Uterus (tissue), 4 donors: ENCODE measurements around the gene DXO. TPM values are rescaled to one million over a fixed set of nuclear protein-coding genes. Genes with fewer than 3 reads are reported as not detected.
"Not testable (repeated sequence)": the region's sequence is repeated elsewhere in the genome, so short reads cannot be mapped to it uniquely, and the experiment has no call there.

ENCODE experiments used
- DNase-seq, 2 donors: peaks; one replicate each; pipeline ENCODE4 v3.0.0-alpha.2; 2019 to 2020
- H3K27ac ChIP-seq, 2 donors: fragments of 200-600 bp; sonication (generic); 1 replicate in 1 of 2; 2 replicates in 1 of 2; pipeline ENCODE4 v1.5.1; 2016 to 2018
- H3K27me3 ChIP-seq, 2 donors: fragments of 200-600 bp; sonication (generic); one replicate each; pipeline ENCODE4 v1.5.1; 2018 to 2019; ENCODE audit warnings: control low read depth in 1 of 2
- H3K36me3 ChIP-seq, 2 donors: fragments of 200-600 bp; sonication (generic); one replicate each; pipeline ENCODE4 v1.5.1; 2019; ENCODE audit warnings: control low read depth in 1 of 2
- H3K4me1 ChIP-seq, 2 donors: fragments of 200-600 bp; sonication (generic); one replicate each; pipeline ENCODE4 v1.5.1; 2018 to 2019; ENCODE audit warnings: control low read depth in 1 of 2
- H3K4me3 ChIP-seq, 2 donors: fragments of 200-600 bp; sonication (generic); 1 replicate in 1 of 2; 2 replicates in 1 of 2; pipeline ENCODE4 v1.5.1; 2018 to 2019; ENCODE audit warnings: mild to moderate bottlenecking in 1 of 2
- H3K9me3 ChIP-seq, 2 donors: fragments of 200-600 bp; sonication (generic); one replicate each; pipeline ENCODE4 v1.5.1; 2019; ENCODE audit warnings: control low read depth in 1 of 2
- POLR2A ChIP-seq, 2 donors: fragments of 450-650 bp; IDR thresholded peaks; one replicate each; pipeline ENCODE4 v1.6.1; 2016; ENCODE audit warnings: antibody characterized with exemption in 2 of 2, mild to moderate bottlenecking in 1 of 2, moderate library complexity in 1 of 2
- intact Hi-C: fragments of 100-400 bp; cut with DNase I; formaldehyde crosslinking; loops from one replicate; pipeline ENCODE4 v1.15.1; 2023; ENCODE audit warnings: low total_unique reads
- total RNA-seq, 4 donors: library from RNA; depleted of rRNA in 3 of 4; stranded (reverse); fragments of >200 nt in 3 of 4; gene quantifications; one replicate each; pipeline versions ENCODE4 v1.1.0 to v1.2.4, GENCODE V29; 2014 to 2023
- TF ChIP-seq, protein P1 (sequence below), 4 experiments: fragments of 200-600 bp in 2 of 4; fragments of 450-650 bp in 2 of 4; sonication (generic) in 2 of 4; IDR thresholded peaks; one replicate each; pipeline ENCODE4 v1.5.1; 2016 to 2019; ENCODE audit warnings: antibody characterized with exemption in 4 of 4, mild to moderate bottlenecking in 2 of 4, moderate library complexity in 1 of 4
- donor health status: DM: yes; HTN: yes; CAD: no.

DXO gene
- 10 to 100 TPM in 3 of 4 donors, 1 to 10 TPM in 1; 10.0 to 36.6 (median 14.7) TPM for total RNA-seq

DNA sequence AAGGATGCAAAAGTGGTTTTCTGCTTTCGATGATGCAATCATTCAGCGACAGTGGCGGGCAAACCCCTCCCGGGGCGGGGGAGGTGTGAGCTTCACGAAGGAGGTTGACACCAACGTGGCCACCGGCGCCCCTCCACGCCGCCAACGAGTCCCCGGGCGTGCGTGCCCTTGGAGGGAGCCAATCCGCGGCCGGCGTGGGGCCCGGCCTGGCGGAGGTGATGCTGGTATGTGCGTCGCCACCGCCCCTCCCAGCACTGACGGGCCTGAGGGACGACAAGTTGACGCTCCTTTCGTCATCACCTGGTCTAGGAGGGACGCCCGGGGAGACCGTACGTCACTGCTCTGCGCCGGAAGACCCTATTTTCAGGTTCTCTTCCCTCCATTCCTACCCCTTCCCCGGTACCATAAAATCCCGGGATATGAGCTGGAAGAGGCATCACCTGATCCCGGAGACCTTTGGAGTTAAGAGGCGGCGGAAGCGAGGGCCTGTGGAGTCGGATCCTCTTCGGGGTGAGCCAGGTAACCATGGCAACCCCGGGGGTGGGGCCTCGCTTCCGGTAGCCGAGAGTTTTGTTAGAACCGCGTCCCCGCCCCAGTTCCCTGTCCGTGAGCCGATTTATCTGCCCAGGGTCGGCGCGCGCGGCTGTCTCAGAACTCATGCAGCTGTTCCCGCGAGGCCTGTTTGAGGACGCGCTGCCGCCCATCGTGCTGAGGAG lies at the start of gene DXO:
Gene DXO (minus strand): TSS at position 146 of the 716 bp plus-strand sequence. CDS start 463 bp downstream, outside the sequence.
- H3K4me3 ChIP-seq: peak within 1 kb of the TSS; percentile 49 to 72
- H3K36me3 ChIP-seq: no peaks in the 10 kb centered on the region
- H3K4me1 ChIP-seq: peaks cover 0 to 5% of the 10 kb centered on the region in 2 donors
- no peaks in the 10 kb centered on the region for H3K9me3 ChIP-seq
- TF ChIP-seq, protein P1, sequence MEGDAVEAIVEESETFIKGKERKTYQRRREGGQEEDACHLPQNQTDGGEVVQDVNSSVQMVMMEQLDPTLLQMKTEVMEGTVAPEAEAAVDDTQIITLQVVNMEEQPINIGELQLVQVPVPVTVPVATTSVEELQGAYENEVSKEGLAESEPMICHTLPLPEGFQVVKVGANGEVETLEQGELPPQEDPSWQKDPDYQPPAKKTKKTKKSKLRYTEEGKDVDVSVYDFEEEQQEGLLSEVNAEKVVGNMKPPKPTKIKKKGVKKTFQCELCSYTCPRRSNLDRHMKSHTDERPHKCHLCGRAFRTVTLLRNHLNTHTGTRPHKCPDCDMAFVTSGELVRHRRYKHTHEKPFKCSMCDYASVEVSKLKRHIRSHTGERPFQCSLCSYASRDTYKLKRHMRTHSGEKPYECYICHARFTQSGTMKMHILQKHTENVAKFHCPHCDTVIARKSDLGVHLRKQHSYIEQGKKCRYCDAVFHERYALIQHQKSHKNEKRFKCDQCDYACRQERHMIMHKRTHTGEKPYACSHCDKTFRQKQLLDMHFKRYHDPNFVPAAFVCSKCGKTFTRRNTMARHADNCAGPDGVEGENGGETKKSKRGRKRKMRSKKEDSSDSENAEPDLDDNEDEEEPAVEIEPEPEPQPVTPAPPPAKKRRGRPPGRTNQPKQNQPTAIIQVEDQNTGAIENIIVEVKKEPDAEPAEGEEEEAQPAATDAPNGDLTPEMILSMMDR (IDR thresholded peaks at IDR 0.05): peak in 2 of 4 experiments; percentile 3 to 23
- TF ChIP-seq POLR2A (IDR thresholded peaks at IDR 0.05): peak; percentile 41 to 66
- peak within 1 kb of the TSS; percentile 93 to 94 for H3K27ac ChIP-seq
- DNase-seq: peak; percentile 95 to 98
- H3K27me3 ChIP-seq: no peaks in the 10 kb centered on the region
- intact Hi-C loops: no loop called here

GRCh38 chr6:32014547-32014946 lies 42.6 kb upstream of the DXO start, which contains the start of gene C4B:
C4B (plus strand) TSS chr6:32014795; CDS start chr6:32014846, 51 bp downstream.
- DNase-seq, intact Hi-C loops, H3K27me3 ChIP-seq, H3K4me3 ChIP-seq, H3K36me3 ChIP-seq, H3K9me3 ChIP-seq, H3K27ac ChIP-seq, H3K4me1 ChIP-seq: not testable (repeated sequence)

GRCh38 chr6:32013738-32014137 lies 41.8 kb upstream of the DXO start:
- DNase-seq, H3K4me1 ChIP-seq, H3K36me3 ChIP-seq, H3K27me3 ChIP-seq, H3K9me3 ChIP-seq, H3K4me3 ChIP-seq, intact Hi-C loops, H3K27ac ChIP-seq: not testable (repeated sequence)

DNA sequence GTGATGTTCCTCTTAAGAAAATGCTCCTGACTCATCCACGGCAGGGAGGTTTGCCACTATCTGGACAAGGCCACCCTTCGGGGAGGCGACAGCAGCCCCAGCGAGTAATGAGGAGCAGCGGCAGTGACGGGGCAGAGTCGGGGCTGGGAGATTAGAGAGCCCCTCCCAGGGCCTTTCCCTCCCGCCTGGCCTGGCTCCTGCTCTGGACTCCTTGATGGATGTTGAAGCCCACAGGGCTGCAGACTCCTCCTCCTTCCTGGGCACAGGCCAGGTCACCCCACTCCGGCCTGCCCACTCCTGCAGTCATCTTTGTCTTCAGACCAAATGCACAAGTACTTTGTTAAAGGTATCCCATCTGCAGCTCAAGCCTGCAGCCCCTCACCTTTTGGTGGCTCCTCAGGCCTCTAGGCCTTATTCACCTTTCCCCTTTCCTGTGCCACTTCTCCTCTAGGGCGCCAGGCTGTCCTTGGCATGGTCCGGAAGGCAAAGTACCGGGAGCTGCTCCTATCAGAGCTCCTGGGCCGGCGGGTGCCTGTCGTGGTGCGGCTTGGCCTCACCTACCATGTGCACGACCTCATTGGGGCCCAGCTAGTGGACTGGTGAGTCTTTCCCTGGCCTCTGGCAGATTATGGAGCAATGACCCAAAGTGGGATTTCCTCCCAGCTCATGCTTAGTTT lies 41.1 kb upstream of the DXO start:
- H3K9me3 ChIP-seq, H3K27me3 ChIP-seq, intact Hi-C loops, H3K27ac ChIP-seq, H3K4me3 ChIP-seq, H3K36me3 ChIP-seq, H3K4me1 ChIP-seq: not testable (repeated sequence)
- peak in 1 of 2 donors; percentile 40 for DNase-seq

DNA sequence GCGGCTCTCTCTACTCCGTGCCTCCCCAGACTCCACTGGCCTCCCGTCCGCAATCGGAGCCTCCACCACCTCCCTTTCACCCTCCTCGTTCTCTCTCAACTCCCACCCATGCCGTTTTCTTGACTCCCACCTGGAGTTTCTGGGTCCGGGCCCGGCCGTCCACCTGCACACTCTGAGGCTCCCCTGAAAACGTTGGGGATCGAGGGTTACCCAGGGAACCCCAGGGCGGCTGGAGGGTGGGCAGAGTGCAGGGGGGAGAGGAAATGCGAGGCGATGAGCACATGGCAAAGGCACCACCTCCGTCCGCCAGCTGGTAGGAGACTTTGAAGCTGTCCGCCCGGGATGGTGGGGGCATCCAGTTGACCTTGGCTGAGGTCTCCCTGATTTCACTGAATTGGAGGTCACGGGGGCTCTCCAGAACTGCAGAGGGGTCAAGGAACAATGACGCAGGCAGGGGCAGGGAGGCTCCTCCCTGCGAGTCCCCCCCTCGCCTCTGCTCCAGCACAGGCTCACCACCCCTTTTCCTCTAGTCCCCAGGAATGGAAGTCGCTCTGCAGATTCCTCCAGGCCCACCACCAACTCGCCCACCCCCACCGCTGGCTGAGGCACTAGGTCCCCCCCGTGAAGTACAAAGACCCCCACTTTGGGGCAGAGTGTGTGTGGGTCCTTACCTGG lies 39.1 kb upstream of the DXO start:
- DNase-seq, H3K36me3 ChIP-seq, intact Hi-C loops, H3K27ac ChIP-seq, H3K9me3 ChIP-seq, H3K4me1 ChIP-seq, H3K4me3 ChIP-seq, H3K27me3 ChIP-seq: not testable (repeated sequence)

- H3K9me3 ChIP-seq, H3K4me1 ChIP-seq, H3K27ac ChIP-seq, H3K36me3 ChIP-seq, DNase-seq, intact Hi-C loops, H3K4me3 ChIP-seq, H3K27me3 ChIP-seq: not testable (repeated sequence)
Measured at GRCh38 chr6:32009537-32009936, 37.6 kb upstream of the DXO start.

GRCh38 chr6:32008616-32009015 lies 36.7 kb upstream of the DXO start:
- H3K9me3 ChIP-seq, H3K36me3 ChIP-seq, DNase-seq, H3K4me3 ChIP-seq, H3K27ac ChIP-seq, H3K4me1 ChIP-seq, H3K27me3 ChIP-seq, intact Hi-C loops: not testable (repeated sequence)

DNA sequence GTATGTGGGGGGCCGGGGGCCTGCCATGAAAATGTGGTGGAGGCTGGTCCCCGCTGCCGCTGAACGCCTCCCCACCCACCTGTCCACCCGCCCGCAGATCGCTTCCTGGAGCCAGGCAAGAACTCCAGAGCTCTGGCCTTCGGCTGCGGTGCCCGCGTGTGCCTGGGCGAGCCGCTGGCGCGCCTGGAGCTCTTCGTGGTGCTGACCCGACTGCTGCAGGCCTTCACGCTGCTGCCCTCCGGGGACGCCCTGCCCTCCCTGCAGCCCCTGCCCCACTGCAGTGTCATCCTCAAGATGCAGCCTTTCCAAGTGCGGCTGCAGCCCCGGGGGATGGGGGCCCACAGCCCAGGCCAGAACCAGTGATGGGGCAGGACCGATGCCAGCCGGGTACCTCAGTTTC lies 36.1 kb upstream of the DXO start:
- H3K4me3 ChIP-seq, H3K4me1 ChIP-seq, H3K9me3 ChIP-seq, H3K27me3 ChIP-seq, H3K36me3 ChIP-seq, intact Hi-C loops, DNase-seq, H3K27ac ChIP-seq: not testable (repeated sequence)

- H3K4me1 ChIP-seq, H3K4me3 ChIP-seq, H3K9me3 ChIP-seq, H3K36me3 ChIP-seq, DNase-seq, intact Hi-C loops, H3K27me3 ChIP-seq, H3K27ac ChIP-seq: not testable (repeated sequence)
Measured at GRCh38 chr6:32007086-32007485, 35.1 kb upstream of the DXO start.

DNA sequence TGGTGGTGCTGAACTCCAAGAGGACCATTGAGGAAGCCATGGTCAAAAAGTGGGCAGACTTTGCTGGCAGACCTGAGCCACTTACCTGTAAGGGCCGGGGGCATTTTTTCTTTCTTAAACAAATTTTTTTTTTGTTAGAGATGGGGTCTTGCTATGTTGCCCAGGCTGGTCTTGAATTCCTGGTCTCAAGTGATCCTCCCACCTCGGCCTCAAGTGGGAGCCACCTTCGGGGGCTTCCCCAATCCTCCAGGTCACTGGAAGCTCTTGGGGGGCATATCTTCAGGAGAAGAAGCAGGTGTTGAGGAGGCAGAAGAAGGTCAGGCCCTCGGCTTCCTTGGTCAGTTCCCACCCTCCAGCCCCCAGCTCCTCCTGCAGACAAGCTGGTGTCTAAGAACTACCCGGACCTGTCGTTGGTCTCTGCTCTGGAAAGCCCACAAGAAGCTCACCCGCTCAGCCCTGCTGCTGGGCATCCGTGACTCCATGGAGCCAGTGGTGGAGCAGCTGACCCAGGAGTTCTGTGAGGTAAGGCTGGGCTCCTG lies 34.1 kb upstream of the DXO start:
- H3K36me3 ChIP-seq, H3K27ac ChIP-seq, H3K4me1 ChIP-seq, H3K9me3 ChIP-seq, H3K27me3 ChIP-seq, DNase-seq, intact Hi-C loops, H3K4me3 ChIP-seq: not testable (repeated sequence)

- DNase-seq, H3K36me3 ChIP-seq, H3K27me3 ChIP-seq, H3K4me3 ChIP-seq, intact Hi-C loops, H3K4me1 ChIP-seq, H3K27ac ChIP-seq, H3K9me3 ChIP-seq: not testable (repeated sequence)
Measured at GRCh38 chr6:32005538-32005880, 33.6 kb upstream of the DXO start.
